ENCODE measurements around the gene IGF2R.

GRCh38 chr6:160073272-160073671, 104.4 kb downstream of the IGF2R start:
- TF ChIP-seq CTCF (IDR thresholded peaks at IDR 0.05; ENCODE audit: low read length) (no peak), EZH2phosphoT487 (IDR thresholded peaks at IDR 0.05; ENCODE audit: low read length) (no peak)

Measured in MM.1S (cell line).